Common myeloid progenitor, CD34-positive (primary cell): ENCODE measurements around the gene SDCCAG8.

Experiments
- CTCF ChIA-PET: fragments of 350-600 bp; sonication (Branson Sonifier 250); formaldehyde crosslinking; loops from one replicate; lab custom pipeline; 2021; ENCODE audit warnings: antibody characterized with exemption; lab: Charles Lee
- POLR2A ChIA-PET: fragments of 350-600 bp; sonication (Branson Sonifier 250); formaldehyde crosslinking; loops from one replicate; lab custom pipeline; 2021; ENCODE audit warnings: antibody characterized with exemption; lab: Charles Lee
- DNase-seq, 3 donors: peaks; one replicate each; pipeline versions ENCODE4 v3.0.0 to v3.0.0-alpha.2; 2013
- H3K27ac ChIP-seq, 2 experiments: 1 replicate in 1 of 2; 2 replicates in 1 of 2; pipeline ENCODE4 v1.7.0; 2013; ENCODE audit warnings: inconsistent platforms in 2 of 2, low read length in 2 of 2, mild to moderate bottlenecking in 2 of 2, low read depth in 1 of 2, moderate library complexity in 1 of 2; ENCODE audit not compliant: severe bottlenecking in 2 of 2, insufficient read depth in 1 of 2, poor library complexity in 1 of 2
- H3K27me3 ChIP-seq, 5 experiments: replicated peaks in 2 of 5; 1 replicate in 3 of 5; 2 replicates in 2 of 5; pipeline versions ENCODE4 v1.6.1 to v1.7.0; 2013; ENCODE audit warnings: low read length in 4 of 5, mild to moderate bottlenecking in 2 of 5, moderate library complexity in 2 of 5, inconsistent platforms in 1 of 5; ENCODE audit not compliant: insufficient read depth in 5 of 5, control insufficient read depth in 4 of 5
- H3K36me3 ChIP-seq, 4 experiments: 1 replicate in 2 of 4; 2 replicates in 2 of 4; pipeline versions ENCODE4 v1.6.1 to v1.7.0; 2013; ENCODE audit warnings: low read length in 3 of 4, control low read depth in 1 of 4, mild to moderate bottlenecking in 1 of 4; ENCODE audit not compliant: control insufficient read depth in 4 of 4, insufficient read depth in 4 of 4
- H3K4me1 ChIP-seq, 4 experiments: 1 replicate in 3 of 4; 2 replicates in 1 of 4; pipeline versions ENCODE4 v1.6.1 to v1.7.1; 2013; ENCODE audit warnings: low read length in 3 of 4, mild to moderate bottlenecking in 3 of 4, control low read depth in 1 of 4, inconsistent platforms in 1 of 4, moderate library complexity in 1 of 4; ENCODE audit not compliant: control insufficient read depth in 4 of 4, insufficient read depth in 4 of 4; ENCODE audit errors: control extremely low read depth in 1 of 4
- H3K4me3 ChIP-seq, 7 experiments: 1 replicate in 4 of 7; 2 replicates in 3 of 7; pipeline versions ENCODE4 v1.5.1 to v1.7.0; 2013; ENCODE audit warnings: mild to moderate bottlenecking in 7 of 7, low read length in 6 of 7, moderate library complexity in 6 of 7, inconsistent platforms in 2 of 7, low read depth in 2 of 7, control low read depth in 1 of 7; ENCODE audit not compliant: insufficient read depth in 4 of 7, control insufficient read depth in 1 of 7; ENCODE audit errors: extremely low read depth in 1 of 7
- H3K9me3 ChIP-seq, 5 experiments: 1 replicate in 4 of 5; 2 replicates in 1 of 5; pipeline versions ENCODE4 v1.6.1 to v1.7.1; 2013; ENCODE audit warnings: low read length in 4 of 5, mild to moderate bottlenecking in 2 of 5, inconsistent platforms in 1 of 5, low read depth in 1 of 5, moderate library complexity in 1 of 5; ENCODE audit not compliant: control insufficient read depth in 4 of 5, insufficient read depth in 2 of 5; ENCODE audit errors: control extremely low read depth in 1 of 5
- WGBS: methylation state at CpG from one replicate; pipeline ENCODE4 v1.1.5; 2013; ENCODE audit not compliant: insufficient coverage; 5-methylcytosine and 5-hydroxymethylcytosine counted together

Gene SDCCAG8

GRCh38 chr1:243267914-243268653 lies 12.2 kb downstream of the SDCCAG8 start:
- POLR2A ChIA-PET, result no interaction called here
- peak overlapping the region in 6 of 7 experiments; percentile 13 to 61 (median 36) for H3K4me3 ChIP-seq
- H3K27me3 ChIP-seq, result no peaks in the 10 kb centered on the region
- peak; percentile 45 to 89 (median 78) for DNase-seq
- H3K27ac ChIP-seq, result peak overlapping the region; percentile 57 to 85
- H3K36me3 ChIP-seq, result peaks cover 3 to 17% (median 10%) of the 10 kb centered on the region in 4 experiments
- no peaks in the 10 kb centered on the region for H3K9me3 ChIP-seq
- peaks cover 29 to 75% (median 66%) of the 10 kb centered on the region in 4 experiments for H3K4me1 ChIP-seq
- WGBS, result 28% methylated on average over 5 of the region's 12 CpGs
- CTCF ChIA-PET, result no interaction called here

- Histone ChIP-seq H3K27me3 (no peaks in the 10 kb centered on the region), H3K4me3 (peak overlapping the region in 3 of 7 experiments; percentile 4 to 24 (median 16)), H3K9me3 (no peaks in the 10 kb centered on the region), H3K27ac (peak overlapping the region in 1 of 2 experiments; percentile 85), H3K36me3 (peaks cover 6 to 25% (median 16%) of the 10 kb centered on the region in 4 experiments), H3K4me1 (peaks cover 22 to 67% (median 58%) of the 10 kb centered on the region in 4 experiments)
- CTCF ChIA-PET, result interaction anchor here (1.4 to 1.8 kb wide), 3 partner anchors 12 to 15 kb away, joined by 5 read pairs; partner anchors contain the start of genes CEP170 and SDCCAG8
- no peak for DNase-seq
- POLR2A ChIA-PET, result interaction anchor here (0.6 kb wide), 1 partner anchor 13 kb away, joined by 5 read pairs; the partner anchor contains the start of gene SDCCAG8
- WGBS, result 97% methylated on average over 6 of the region's 13 CpGs
Measured at GRCh38 chr1:243268751-243269460, 13.1 kb downstream of the SDCCAG8 start.

- Histone ChIP-seq H3K4me3 (peak overlapping the region in 1 of 7 experiments; percentile 15), H3K4me1 (peaks cover 22 to 62% (median 52%) of the 10 kb centered on the region in 4 experiments), H3K27me3 (no peaks in the 10 kb centered on the region), H3K27ac (peak overlapping the region in 1 of 2 experiments; percentile 85), H3K9me3 (no peaks in the 10 kb centered on the region), H3K36me3 (peaks cover 9 to 30% (median 19%) of the 10 kb centered on the region in 4 experiments)
- POLR2A ChIA-PET, result no interaction called here
- CTCF ChIA-PET, result interaction anchor here (0.9 to 1.8 kb wide), 4 partner anchors 11 to 40 kb away, joined by 3 to 5 read pairs (median 5); partner anchors contain the start of genes CEP170 and SDCCAG8
- 100% methylated on average over 1 of the region's 4 CpGs for WGBS
- no peak for DNase-seq
Measured at GRCh38 chr1:243269461-243269801, 13.6 kb downstream of the SDCCAG8 start.

GRCh38 chr1:243270097-243270864 lies 14.4 kb downstream of the SDCCAG8 start:
- ChIA-PET POLR2A (no interaction called here), CTCF (interaction anchor here (0.9 to 1.8 kb wide), 4 partner anchors 10 to 41 kb away, joined by 3 to 5 read pairs (median 5); partner anchors contain the start of genes CEP170 and SDCCAG8)
- Histone ChIP-seq H3K27ac (peak overlapping the region in 1 of 2 experiments; percentile 85), H3K4me3 (no peak overlapping the region), H3K36me3 (peaks cover 12 to 38% (median 27%) of the 10 kb centered on the region in 4 experiments), H3K4me1 (peaks cover 16 to 53% (median 44%) of the 10 kb centered on the region in 4 experiments), H3K27me3 (no peaks in the 10 kb centered on the region), H3K9me3 (no peaks in the 10 kb centered on the region)
- 100% methylated on average over 3 of the region's 6 CpGs for WGBS
- DNase-seq, result peak in 1 of 3 donors; percentile 48

GRCh38 chr1:243271996-243272395 lies 16.2 kb downstream of the SDCCAG8 start:
- no peak overlapping the region for H3K27ac ChIP-seq
- ChIA-PET POLR2A (no interaction called here), CTCF (interaction anchor here (1.0 to 1.8 kb wide), 4 partner anchors 15 to 60 kb away, joined by 3 to 8 read pairs (median 4); partner anchors contain the start of genes CEP170 and SDCCAG8)
- H3K9me3 ChIP-seq, result peaks cover 0 to 9% (median 0%) of the 10 kb centered on the region in 5 experiments
- peaks cover 15 to 56% (median 35%) of the 10 kb centered on the region in 4 experiments for H3K36me3 ChIP-seq
- DNase-seq, result no peak
- WGBS, result no CpG with 5 or more reads among the region's 1 CpG
- no peaks in the 10 kb centered on the region for H3K27me3 ChIP-seq
- no peak overlapping the region for H3K4me3 ChIP-seq
- H3K4me1 ChIP-seq, result peaks cover 16 to 37% (median 29%) of the 10 kb centered on the region in 4 experiments

GRCh38 chr1:243272401-243272800 lies 16.6 kb downstream of the SDCCAG8 start:
- CTCF ChIA-PET, result interaction anchor here (1.0 to 1.8 kb wide), 5 partner anchors 15 to 60 kb away, joined by 3 to 8 read pairs (median 4); partner anchors contain the start of genes CEP170 and SDCCAG8
- H3K4me1 ChIP-seq, result peaks cover 16 to 33% (median 25%) of the 10 kb centered on the region in 4 experiments
- peaks cover 19 to 60% (median 39%) of the 10 kb centered on the region in 4 experiments for H3K36me3 ChIP-seq
- no peak for DNase-seq
- H3K27ac ChIP-seq, result no peak overlapping the region
- H3K4me3 ChIP-seq, result no peak overlapping the region
- POLR2A ChIA-PET, result no interaction called here
- H3K9me3 ChIP-seq, result peaks cover 0 to 13% (median 2%) of the 10 kb centered on the region in 5 experiments
- H3K27me3 ChIP-seq, result no peaks in the 10 kb centered on the region
